ENCODE data around the gene TMOD4. TPM values are rescaled to one million over a fixed set of nuclear protein-coding genes. Genes with fewer than 3 reads are reported as not detected.

Gene TMOD4
- total and polyA plus RNA-seq, 7 donors, result 0.07 to 2.1 (median 1.1) TPM; not detected in 4

DNA sequence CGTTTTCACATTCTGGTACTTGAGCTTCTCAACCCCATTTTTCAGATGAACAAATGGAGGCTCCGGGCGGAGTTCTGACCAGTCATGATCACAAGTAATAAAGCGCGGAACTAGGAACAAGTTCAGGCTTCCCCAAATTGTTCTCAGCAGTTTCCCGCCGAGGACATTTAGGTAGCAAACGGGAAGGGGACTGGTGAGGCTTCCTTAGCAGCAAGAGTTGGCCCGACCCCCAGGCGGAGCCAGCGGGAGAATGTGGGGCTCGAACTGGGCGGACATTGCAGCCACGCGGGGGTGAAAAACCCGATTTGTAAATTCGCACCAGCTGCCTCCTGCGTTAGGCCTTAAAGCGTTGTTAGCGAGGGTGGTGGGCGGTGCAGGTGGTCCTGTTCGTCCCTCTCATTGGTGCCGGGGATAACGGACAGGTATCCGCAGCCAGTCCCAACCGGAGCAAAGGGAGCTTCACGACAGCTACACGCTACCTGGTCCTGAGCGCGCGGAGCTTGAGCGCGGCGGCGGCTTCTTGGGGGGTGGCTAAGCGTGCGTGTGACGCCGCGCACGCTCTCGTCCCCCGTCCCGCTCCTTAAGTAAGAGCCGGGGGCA lies 44.7 kb downstream of the TMOD4 start:
- Histone ChIP-seq H3K27me3 (no peaks in the 10 kb centered on the region), H3K9me3 (no peaks in the 10 kb centered on the region), H3K4me1 (peaks cover 0 to 23% (median 12%) of the 10 kb centered on the region in 4 donors), H3K27ac (peak overlapping the region; percentile 70 to 75 (median 73)), H3K4me3 (peak overlapping the region; percentile 22 to 51 (median 43)), H3K36me3 (peaks cover 0 to 6% (median 0%) of the 10 kb centered on the region in 4 donors)
- peak; percentile 97 for DNase-seq
- 9 to 13% methylated on average over 45 of the region's 45 CpGs for WGBS, 2 donors
- peak in 1 of 2 donors; percentile 9 for TF ChIP-seq POLR2A (IDR thresholded peaks at IDR 0.05)
- peak; percentile 12 to 72 (median 58) for TF ChIP-seq POLR2AphosphoS5 (IDR thresholded peaks at IDR 0.05)
- TF ChIP-seq, protein P1, sequence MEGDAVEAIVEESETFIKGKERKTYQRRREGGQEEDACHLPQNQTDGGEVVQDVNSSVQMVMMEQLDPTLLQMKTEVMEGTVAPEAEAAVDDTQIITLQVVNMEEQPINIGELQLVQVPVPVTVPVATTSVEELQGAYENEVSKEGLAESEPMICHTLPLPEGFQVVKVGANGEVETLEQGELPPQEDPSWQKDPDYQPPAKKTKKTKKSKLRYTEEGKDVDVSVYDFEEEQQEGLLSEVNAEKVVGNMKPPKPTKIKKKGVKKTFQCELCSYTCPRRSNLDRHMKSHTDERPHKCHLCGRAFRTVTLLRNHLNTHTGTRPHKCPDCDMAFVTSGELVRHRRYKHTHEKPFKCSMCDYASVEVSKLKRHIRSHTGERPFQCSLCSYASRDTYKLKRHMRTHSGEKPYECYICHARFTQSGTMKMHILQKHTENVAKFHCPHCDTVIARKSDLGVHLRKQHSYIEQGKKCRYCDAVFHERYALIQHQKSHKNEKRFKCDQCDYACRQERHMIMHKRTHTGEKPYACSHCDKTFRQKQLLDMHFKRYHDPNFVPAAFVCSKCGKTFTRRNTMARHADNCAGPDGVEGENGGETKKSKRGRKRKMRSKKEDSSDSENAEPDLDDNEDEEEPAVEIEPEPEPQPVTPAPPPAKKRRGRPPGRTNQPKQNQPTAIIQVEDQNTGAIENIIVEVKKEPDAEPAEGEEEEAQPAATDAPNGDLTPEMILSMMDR (IDR thresholded peaks at IDR 0.05), result no peak
- intact Hi-C loops (cut with DNase I), result no loop called here

DNA sequence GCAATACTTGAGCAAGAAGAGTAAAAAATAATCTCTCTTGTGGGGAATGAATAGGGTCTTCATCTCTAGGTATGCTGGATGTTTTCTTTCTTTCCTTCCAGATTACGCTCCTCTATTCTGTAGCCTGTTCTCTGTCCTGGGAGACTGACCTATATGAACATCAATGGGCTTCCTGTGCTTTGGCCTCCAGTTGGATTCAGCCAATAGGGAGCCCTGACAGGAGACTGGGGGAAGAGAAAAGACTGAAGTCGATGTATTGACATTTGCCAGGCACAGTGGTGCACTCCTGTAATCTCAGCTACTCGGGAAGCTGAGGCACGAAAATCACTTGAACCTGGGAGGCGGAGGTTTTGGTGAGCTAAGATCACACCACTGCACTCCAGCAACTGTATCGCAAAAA lies 47.0 kb downstream of the TMOD4 start:
- WGBS, 2 donors, result 89 to 92% methylated on average over 6 of the region's 6 CpGs
- no peak for DNase-seq
- H3K4me1 ChIP-seq, result peaks cover 0 to 23% (median 12%) of the 10 kb centered on the region in 4 donors
- H3K27ac ChIP-seq, result no peak overlapping the region
- no peaks in the 10 kb centered on the region for H3K27me3 ChIP-seq
- TF ChIP-seq EP300 (IDR thresholded peaks at IDR 0.05) (no peak), POLR2A (IDR thresholded peaks at IDR 0.05) (no peak), POLR2AphosphoS5 (IDR thresholded peaks at IDR 0.05) (no peak)
- TF ChIP-seq, protein P1 (IDR thresholded peaks at IDR 0.05), result no peak
- intact Hi-C loops (cut with DNase I), result no loop called here
- no peaks in the 10 kb centered on the region for H3K9me3 ChIP-seq
- H3K36me3 ChIP-seq, result peaks cover 0 to 13% (median 0%) of the 10 kb centered on the region in 4 donors
- H3K4me3 ChIP-seq, result no peak overlapping the region

DNA sequence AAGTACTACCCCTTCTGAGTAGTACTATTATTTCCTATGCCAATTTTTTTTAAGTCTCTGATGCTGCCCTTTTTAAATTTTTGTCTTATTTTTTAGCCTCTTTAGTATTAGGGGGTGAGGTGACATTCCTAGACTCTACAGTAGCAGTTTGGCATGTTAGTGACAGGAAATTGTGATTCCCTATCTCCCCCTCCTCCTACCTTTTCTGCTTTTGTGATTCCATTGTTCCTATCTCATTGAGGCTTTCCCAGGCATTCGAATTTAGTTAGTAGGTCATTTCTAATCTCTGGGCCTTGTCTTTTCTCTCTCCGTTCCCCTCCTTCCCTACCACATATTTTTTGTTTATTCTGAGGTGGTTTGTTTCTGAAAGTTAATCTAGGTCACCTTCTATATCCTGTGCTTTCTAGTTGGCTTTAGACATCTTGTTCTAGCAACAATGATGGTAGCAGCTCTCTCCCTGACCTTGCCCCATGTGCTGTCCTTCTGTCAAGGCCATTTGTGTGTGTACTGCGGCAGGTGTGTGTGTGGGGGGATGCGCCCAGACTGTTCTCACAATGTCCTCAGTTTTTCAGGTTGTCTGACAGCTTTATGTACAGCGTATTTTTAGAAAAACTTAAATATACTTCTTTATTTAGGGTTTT lies 50.9 kb downstream of the TMOD4 start:
- Histone ChIP-seq H3K4me3 (no peak overlapping the region), H3K4me1 (no peaks in the 10 kb centered on the region), H3K36me3 (peaks cover 0 to 49% (median 0%) of the 10 kb centered on the region in 4 donors), H3K27me3 (no peaks in the 10 kb centered on the region), H3K27ac (no peak overlapping the region), H3K9me3 (no peaks in the 10 kb centered on the region)
- intact Hi-C loops (cut with DNase I), result no loop called here
- no peak for DNase-seq
- no peak for TF ChIP-seq EP300 (IDR thresholded peaks at IDR 0.05)
- no peak for TF ChIP-seq POLR2AphosphoS5 (IDR thresholded peaks at IDR 0.05)
- WGBS, 2 donors, result 86 to 92% methylated on average over 5 of the region's 5 CpGs

Other genes starting within 250 kb of the TMOD4 start
- gene SETDB1, start 249.6 kb downstream of the TMOD4 start, total RNA-seq, result 10 to 100 TPM; 23.9 to 36.0 (median 30.3) TPM
- gene SETDB1, start 249.6 kb downstream of the TMOD4 start, polyA plus RNA-seq, result 10 to 100 TPM in 1 of 3 donors, 1 to 10 TPM in 2; 5.5 to 24.5 (median 9.0) TPM
- gene CERS2, start 201.1 kb downstream of the TMOD4 start, total RNA-seq, result 100 to 1,000 TPM in 1 of 4 donors, 10 to 100 TPM in 3; 68.7 to 103 (median 79.1) TPM
- gene CERS2, start 201.1 kb downstream of the TMOD4 start, polyA plus RNA-seq, result 100 to 1,000 TPM in 1 of 3 donors, 10 to 100 TPM in 2; 50.6 to 115 (median 97.8) TPM
- gene ANXA9, start 193.7 kb downstream of the TMOD4 start, total RNA-seq, result under 1 TPM in 1 of 4 donors, not detected in 3; 0.36 TPM
- under 1 TPM in 2 of 3 donors, not detected in 1; 0.45 to 0.60 TPM for gene ANXA9, start 193.7 kb downstream of the TMOD4 start, polyA plus RNA-seq
- 10 to 100 TPM; 21.7 to 51.8 (median 27.0) TPM for gene MINDY1, start 169.1 kb downstream of the TMOD4 start, total RNA-seq
- 10 to 100 TPM; 15.6 to 26.4 (median 22.1) TPM for gene MINDY1, start 169.1 kb downstream of the TMOD4 start, polyA plus RNA-seq
- 10 to 100 TPM; 16.7 to 33.9 (median 27.7) TPM for gene PRUNE1, start 167.5 kb downstream of the TMOD4 start, total RNA-seq
- gene PRUNE1, start 167.5 kb downstream of the TMOD4 start, polyA plus RNA-seq, result 10 to 100 TPM; 15.5 to 18.7 (median 18.6) TPM
- gene BNIPL, start 139.4 kb downstream of the TMOD4 start, total RNA-seq, result under 1 TPM in 2 of 4 donors, not detected in 2; 0.28 to 0.36 TPM
- under 1 TPM in 1 of 3 donors, not detected in 2; 0.47 TPM for gene BNIPL, start 139.4 kb downstream of the TMOD4 start, polyA plus RNA-seq
- 1 to 10 TPM; 4.1 to 7.8 (median 7.0) TPM for gene C1orf56, start 128.2 kb downstream of the TMOD4 start, total RNA-seq
- 1 to 10 TPM in 2 of 3 donors, under 1 TPM in 1; 0.46 to 2.3 (median 1.2) TPM for gene C1orf56, start 128.2 kb downstream of the TMOD4 start, polyA plus RNA-seq
- gene CDC42SE1, start 116.4 kb downstream of the TMOD4 start, total RNA-seq, result 10 to 100 TPM; 37.8 to 53.6 (median 47.1) TPM
- gene CDC42SE1, start 116.4 kb downstream of the TMOD4 start, polyA plus RNA-seq, result 10 to 100 TPM; 35.4 to 82.8 (median 52.7) TPM
- gene MLLT11, start 115.6 kb downstream of the TMOD4 start, total RNA-seq, result 1 to 10 TPM; 2.1 to 5.0 (median 4.1) TPM
- 1 to 10 TPM in 1 of 3 donors, under 1 TPM in 2; 0.60 to 2.9 (median 0.69) TPM for gene MLLT11, start 115.6 kb downstream of the TMOD4 start, polyA plus RNA-seq
- gene GABPB2, start 105.2 kb downstream of the TMOD4 start, total RNA-seq, result 10 to 100 TPM; 20.6 to 27.0 (median 25.3) TPM
- gene GABPB2, start 105.2 kb downstream of the TMOD4 start, polyA plus RNA-seq, result 1 to 10 TPM; 3.6 to 7.9 (median 4.2) TPM
- gene SEMA6C, start 29.4 kb downstream of the TMOD4 start, total RNA-seq, result 10 to 100 TPM in 2 of 4 donors, 1 to 10 TPM in 2; 5.0 to 20.6 (median 7.8) TPM
- 1 to 10 TPM in 2 of 3 donors, under 1 TPM in 1; 0.23 to 4.1 (median 1.2) TPM for gene SEMA6C, start 29.4 kb downstream of the TMOD4 start, polyA plus RNA-seq
- 1 to 10 TPM; 1.9 to 9.5 (median 7.5) TPM for gene TNFAIP8L2, start 19.3 kb downstream of the TMOD4 start, total RNA-seq
- gene TNFAIP8L2, start 19.3 kb downstream of the TMOD4 start, polyA plus RNA-seq, result 10 to 100 TPM; 11.4 to 12.7 (median 12.6) TPM
- gene LYSMD1, start 10.1 kb downstream of the TMOD4 start, total RNA-seq, result 10 to 100 TPM; 15.5 to 22.7 (median 19.0) TPM
- 1 to 10 TPM; 4.2 to 7.9 (median 7.8) TPM for gene LYSMD1, start 10.1 kb downstream of the TMOD4 start, polyA plus RNA-seq
- 10 to 100 TPM; 17.5 to 24.2 (median 19.8) TPM for gene SCNM1, start 9.8 kb downstream of the TMOD4 start, total RNA-seq
- 10 to 100 TPM; 35.4 to 42.4 (median 35.6) TPM for gene SCNM1, start 9.8 kb downstream of the TMOD4 start, polyA plus RNA-seq
- gene VPS72, start 14.2 kb upstream of the TMOD4 start, total RNA-seq, result 10 to 100 TPM; 34.6 to 49.7 (median 44.8) TPM
- 10 to 100 TPM; 24.0 to 36.2 (median 32.4) TPM for gene VPS72, start 14.2 kb upstream of the TMOD4 start, polyA plus RNA-seq
- gene PIP5K1A, start 22.6 kb upstream of the TMOD4 start, total RNA-seq, result 10 to 100 TPM; 33.2 to 51.5 (median 37.8) TPM
- 10 to 100 TPM in 2 of 3 donors, 1 to 10 TPM in 1; 9.6 to 23.7 (median 19.0) TPM for gene PIP5K1A, start 22.6 kb upstream of the TMOD4 start, polyA plus RNA-seq
- 100 to 1,000 TPM; 138 to 194 (median 173) TPM for gene PSMD4, start 78.8 kb upstream of the TMOD4 start, total RNA-seq
- gene PSMD4, start 78.8 kb upstream of the TMOD4 start, polyA plus RNA-seq, result 100 to 1,000 TPM; 111 to 176 (median 111) TPM
- 10 to 100 TPM; 17.6 to 24.2 (median 18.3) TPM for gene ZNF687, start 106.3 kb upstream of the TMOD4 start, total RNA-seq
- gene ZNF687, start 106.3 kb upstream of the TMOD4 start, polyA plus RNA-seq, result 10 to 100 TPM in 2 of 3 donors, 1 to 10 TPM in 1; 6.6 to 16.6 (median 10.4) TPM
- 10 to 100 TPM; 57.6 to 75.2 (median 62.4) TPM for gene PI4KB, start 151.4 kb upstream of the TMOD4 start, total RNA-seq
- 10 to 100 TPM; 25.2 to 42.0 (median 25.7) TPM for gene PI4KB, start 151.4 kb upstream of the TMOD4 start, polyA plus RNA-seq
- 10 to 100 TPM; 39.6 to 67.9 (median 56.1) TPM for gene RFX5, start 171.3 kb upstream of the TMOD4 start, total RNA-seq
- gene RFX5, start 171.3 kb upstream of the TMOD4 start, polyA plus RNA-seq, result 10 to 100 TPM; 12.0 to 46.6 (median 20.6) TPM
- 100 to 1,000 TPM in 3 of 4 donors, 10 to 100 TPM in 1; 95.8 to 142 (median 127) TPM for gene SELENBP1, start 196.7 kb upstream of the TMOD4 start, total RNA-seq
- 1,000 to 10,000 TPM in 1 of 3 donors, 100 to 1,000 TPM in 2; 787 to 1,051 (median 895) TPM for gene SELENBP1, start 196.7 kb upstream of the TMOD4 start, polyA plus RNA-seq
- gene PSMB4, start 223.6 kb upstream of the TMOD4 start, total RNA-seq, result 100 to 1,000 TPM; 237 to 277 (median 249) TPM
- 100 to 1,000 TPM; 321 to 362 (median 338) TPM for gene PSMB4, start 223.6 kb upstream of the TMOD4 start, polyA plus RNA-seq